Liver (tissue), 9 donors: ENCODE measurements around the gene ANKRD33B. TPM values are rescaled to one million over a fixed set of nuclear protein-coding genes. Genes with fewer than 3 reads are reported as not detected.
A peak's percentile ranks its signal among the peaks of the same experiment; 100 is the strongest.

ENCODE experiments used
- DNase-seq: peaks from one replicate; pipeline ENCODE4 v3.0.0-alpha.2; 2017; ENCODE audit warnings: low spot score
- H3K27ac ChIP-seq, 2 donors: one replicate each; pipeline ENCODE4 v1.7.0; 2013; ENCODE audit warnings: inconsistent platforms in 2 of 2, low read length in 2 of 2, control low read depth in 1 of 2, low read depth in 1 of 2, mild to moderate bottlenecking in 1 of 2
- H3K27me3 ChIP-seq, 4 donors: one replicate each; pipeline versions ENCODE4 v1.6.1 to v1.7.0; 2013; ENCODE audit warnings: low read length in 3 of 4, inconsistent platforms in 1 of 4, mild to moderate bottlenecking in 1 of 4, moderate library complexity in 1 of 4; ENCODE audit not compliant: control insufficient read depth in 4 of 4, insufficient read depth in 4 of 4
- H3K36me3 ChIP-seq, 4 donors: one replicate each; pipeline versions ENCODE4 v1.6.1 to v1.7.0; 2013; ENCODE audit warnings: low read length in 3 of 4, mild to moderate bottlenecking in 3 of 4, low read depth in 1 of 4, moderate library complexity in 1 of 4; ENCODE audit not compliant: control insufficient read depth in 4 of 4, insufficient read depth in 3 of 4
- H3K4me1 ChIP-seq, 4 donors: one replicate each; pipeline versions ENCODE4 v1.6.1 to v1.7.0; 2013; ENCODE audit warnings: low read length in 3 of 4, mild to moderate bottlenecking in 3 of 4, moderate library complexity in 1 of 4; ENCODE audit not compliant: control insufficient read depth in 4 of 4, insufficient read depth in 4 of 4
- H3K4me3 ChIP-seq, 3 donors: one replicate each; pipeline versions ENCODE4 v1.6.1 to v1.7.0; 2013; ENCODE audit warnings: low read length in 3 of 3, control low read depth in 1 of 3, low read depth in 1 of 3, mild to moderate bottlenecking in 1 of 3
- H3K9ac ChIP-seq, 2 donors: one replicate each; pipeline ENCODE4 v1.7.0; 2013; ENCODE audit warnings: low read length in 2 of 2, mild to moderate bottlenecking in 2 of 2, moderate library complexity in 2 of 2, control low read depth in 1 of 2, low read depth in 1 of 2
- H3K9me3 ChIP-seq, 4 donors: one replicate each; pipeline versions ENCODE4 v1.6.1 to v1.7.0; 2013; ENCODE audit warnings: low read length in 3 of 4; ENCODE audit not compliant: control insufficient read depth in 4 of 4
- CTCF ChIP-seq: fragments of 150-350 bp; IDR thresholded peaks from 2 replicates; pipeline ENCODE4 v1.5.1; 2017; ENCODE audit warnings: improper control_type of control experiment, low read depth, low read length; ENCODE audit not compliant: missing input control
- FOXA1 ChIP-seq: IDR thresholded peaks from 2 replicates; pipeline ENCODE4 v1.6.1; 2016; ENCODE audit warnings: antibody characterized with exemption
- FOXA2 ChIP-seq: IDR thresholded peaks from 2 replicates; pipeline ENCODE4 v1.6.1; 2016; ENCODE audit warnings: antibody characterized with exemption
- GABPA ChIP-seq, 2 donors: IDR thresholded peaks in 1 of 2; conservative IDR thresholded peaks in 1 of 2; 2 replicates each; pipeline ENCODE4 v1.6.1; 2016; ENCODE audit warnings: antibody characterized with exemption in 2 of 2, mild to moderate bottlenecking in 1 of 2, moderate library complexity in 1 of 2
- HNF4A ChIP-seq, 2 donors: conservative IDR thresholded peaks; 2 replicates each; pipeline ENCODE4 v1.6.1; 2016; ENCODE audit warnings: antibody characterized with exemption in 2 of 2, mild to moderate bottlenecking in 2 of 2
- HNF4G ChIP-seq: IDR thresholded peaks from 2 replicates; pipeline ENCODE4 v1.6.1; 2016; ENCODE audit warnings: antibody characterized with exemption
- JUND ChIP-seq, 2 donors: IDR thresholded peaks; 2 replicates each; pipeline ENCODE4 v1.6.1; 2016; ENCODE audit warnings: antibody characterized with exemption in 2 of 2
- NR2F2 ChIP-seq: IDR thresholded peaks from 2 replicates; pipeline ENCODE4 v1.6.1; 2016; ENCODE audit warnings: antibody characterized with exemption
- RAD21 ChIP-seq, 2 donors: IDR thresholded peaks; 2 replicates each; pipeline ENCODE4 v1.6.1; 2016; ENCODE audit warnings: antibody characterized with exemption in 2 of 2, mild to moderate bottlenecking in 2 of 2
- REST ChIP-seq: IDR thresholded peaks from 2 replicates; pipeline ENCODE4 v1.6.1; 2016; ENCODE audit warnings: antibody characterized with exemption, mild to moderate bottlenecking
- TAF1 ChIP-seq: conservative IDR thresholded peaks from 2 replicates; pipeline ENCODE4 v1.6.1; 2016; ENCODE audit warnings: antibody characterized with exemption, mild to moderate bottlenecking
- YY1 ChIP-seq: IDR thresholded peaks from 2 replicates; pipeline ENCODE4 v1.6.1; 2016; ENCODE audit warnings: antibody characterized with exemption, mild to moderate bottlenecking
- WGBS: extraction: QIAGEN DNeasy Blood & Tissue Kit; methylation state at CpG from one replicate; pipeline ENCODE4 v1.1.7; 2013; 5-methylcytosine and 5-hydroxymethylcytosine counted together
- polyA plus RNA-seq, 2 donors: library from polyadenylated mRNA; stranded (reverse) in 1 of 2; unstranded in 1 of 2; fragments of 200-250 nt in 1 of 2; fragments of >200 nt in 1 of 2; fragmentation: Nextera tagmentation in 1 of 2; extraction: Ambion mirVana in 1 of 2; gene quantifications; one replicate each; pipeline versions ENCODE4 v1.2.1 to v1.2.3, GENCODE V29; 2013 to 2015
- total RNA-seq, 2 donors: library from RNA; depleted of rRNA; stranded (reverse); fragments of >200 nt; gene quantifications; one replicate each; pipeline ENCODE4 v1.2.3, GENCODE V29; 2014
- donor health status: healthy.
- donor health status: healthy.
- donor health status: healthy.
- donor health status: healthy.
- donor health status: healthy.

The ANKRD33B gene
- total and polyA plus RNA-seq, 4 donors, result 0.09 to 1.9 (median 0.25) TPM; not detected in 1

- Histone ChIP-seq H3K36me3 (peaks cover under 1 to 8% (median 3%) of the 10 kb centered on the region in 4 donors), H3K9me3 (no peaks in the 10 kb centered on the region)
- no peak for DNase-seq
Observed at GRCh38 chr5:10688651-10689171, 124.8 kb downstream of the ANKRD33B start.

GRCh38 chr5:10689391-10690081 lies 125.7 kb downstream of the ANKRD33B start:
- TF ChIP-seq RAD21 (IDR thresholded peaks at IDR 0.05), result peak; percentile 28 to 48
- no peak for TF ChIP-seq HNF4G
- no peaks in the 10 kb centered on the region for H3K9me3 ChIP-seq
- DNase-seq, result no peak
- H3K4me3 ChIP-seq, result no peak overlapping the region
- no peaks in the 10 kb centered on the region for H3K4me1 ChIP-seq
- 87% methylated on average over 11 of the region's 11 CpGs for WGBS
- no peaks in the 10 kb centered on the region for H3K27me3 ChIP-seq
- H3K9ac ChIP-seq, result no peak overlapping the region
- H3K36me3 ChIP-seq, result peaks cover 0 to 8% (median 3%) of the 10 kb centered on the region in 4 donors
- H3K27ac ChIP-seq, result no peak overlapping the region

More at GRCh38 chr5:10688651-10689171, 124.8 kb downstream of the ANKRD33B start:
- 98% methylated on average over 13 of the region's 13 CpGs for WGBS
- Histone ChIP-seq H3K4me1 (no peaks in the 10 kb centered on the region), H3K27ac (no peak overlapping the region), H3K27me3 (no peaks in the 10 kb centered on the region), H3K4me3 (no peak overlapping the region), H3K9ac (no peak overlapping the region)
- TF ChIP-seq JUND (IDR thresholded peaks at IDR 0.05) (no peak), GABPA (IDR thresholded peaks at IDR 0.05 in 1 of 2, conservative IDR thresholded peaks at IDR 0.05 in 1 of 2) (no peak), FOXA1 (no peak), FOXA2 (no peak), NR2F2 (no peak), YY1 (no peak), REST (no peak), CTCF (no peak), TAF1 (no peak), HNF4A (conservative IDR thresholded peaks at IDR 0.05) (no peak)
